Adipocyte (in vitro differentiated cells): Measurements from ENCODE around the gene CNNM1.

Experiments
- DNase-seq: peaks from one replicate; pipeline ENCODE4 v3.0.0-alpha.2; 2015; ENCODE audit warnings: low read depth
- H3K27me3 ChIP-seq: replicated peaks from 2 replicates; pipeline ENCODE4 v1.7.0; 2013; ENCODE audit warnings: mild to moderate bottlenecking, low read length, moderate library complexity; ENCODE audit not compliant: control insufficient read depth, insufficient read depth
- H3K36me3 ChIP-seq: 2 replicates; pipeline ENCODE4 v1.7.0; 2013; ENCODE audit warnings: low read length, mild to moderate bottlenecking, moderate library complexity; ENCODE audit not compliant: control insufficient read depth, insufficient read depth, severe bottlenecking
- H3K4me1 ChIP-seq: 2 replicates; pipeline ENCODE4 v1.7.0; 2013; ENCODE audit warnings: mild to moderate bottlenecking, low read length, moderate library complexity; ENCODE audit not compliant: control insufficient read depth, insufficient read depth
- H3K4me3 ChIP-seq: 2 replicates; pipeline ENCODE4 v1.7.0; 2013; ENCODE audit warnings: mild to moderate bottlenecking, low read length, moderate library complexity
- H3K9ac ChIP-seq: 2 replicates; pipeline ENCODE4 v1.7.0; 2013; ENCODE audit warnings: mild to moderate bottlenecking, low read length, moderate library complexity
- H3K9me3 ChIP-seq: 2 replicates; pipeline ENCODE4 v1.7.0; 2013; ENCODE audit warnings: mild to moderate bottlenecking, low read length, moderate library complexity; ENCODE audit not compliant: control insufficient read depth

The CNNM1 gene

DNA sequence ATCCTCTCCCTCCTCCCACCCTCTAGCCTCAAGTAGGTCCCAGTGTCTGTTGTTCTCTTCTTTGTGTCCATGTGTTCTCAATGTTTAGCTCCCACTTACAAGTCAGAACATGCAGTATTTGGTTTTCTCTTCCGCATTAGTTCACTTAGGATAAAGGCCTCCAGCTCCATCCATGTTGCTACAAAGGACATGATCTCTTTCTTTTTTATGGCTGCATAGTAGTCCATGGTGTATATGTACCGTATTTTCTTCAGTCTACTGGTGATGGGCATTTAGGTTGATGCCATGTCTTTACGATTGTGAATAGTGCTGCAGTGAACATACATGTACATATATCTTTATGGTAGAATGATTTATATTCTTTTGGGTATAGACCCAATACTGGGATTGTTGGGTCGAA, 102.9 kb downstream of the CNNM1 start:
- Histone ChIP-seq H3K4me3 (peak overlapping the region; percentile 93), H3K27me3 (no peaks in the 10 kb centered on the region), H3K9me3 (no peaks in the 10 kb centered on the region), H3K36me3 (no peaks in the 10 kb centered on the region), H3K9ac (peak overlapping the region; percentile 92), H3K4me1 (peaks cover 19% of the 10 kb centered on the region)
- DNase-seq: no peak

DNA sequence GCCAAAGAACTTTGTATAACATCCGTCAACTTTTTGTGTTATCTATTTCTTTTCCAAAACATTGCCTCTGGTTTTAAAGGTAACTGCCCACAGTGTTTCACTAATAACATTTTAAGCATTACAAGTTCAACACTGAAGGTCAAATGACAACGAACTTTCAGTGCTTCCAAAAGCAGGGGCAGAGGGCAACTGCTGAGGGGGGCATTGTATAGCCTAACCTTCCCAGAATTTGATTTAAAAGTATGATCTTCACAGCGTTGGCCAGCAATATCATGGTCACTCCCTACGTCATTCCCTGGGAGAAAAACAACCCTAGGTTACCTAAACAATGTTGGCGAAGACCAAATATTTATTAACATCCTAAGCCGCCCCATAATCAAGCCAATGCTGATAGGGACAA, 103.7 kb downstream of the CNNM1 start:
- no peak for DNase-seq
- no peaks in the 10 kb centered on the region for H3K27me3 ChIP-seq
- H3K9ac ChIP-seq: no peak overlapping the region
- H3K9me3 ChIP-seq: no peaks in the 10 kb centered on the region
- peaks cover 19% of the 10 kb centered on the region for H3K4me1 ChIP-seq
- no peaks in the 10 kb centered on the region for H3K36me3 ChIP-seq
- no peak overlapping the region for H3K4me3 ChIP-seq

DNA sequence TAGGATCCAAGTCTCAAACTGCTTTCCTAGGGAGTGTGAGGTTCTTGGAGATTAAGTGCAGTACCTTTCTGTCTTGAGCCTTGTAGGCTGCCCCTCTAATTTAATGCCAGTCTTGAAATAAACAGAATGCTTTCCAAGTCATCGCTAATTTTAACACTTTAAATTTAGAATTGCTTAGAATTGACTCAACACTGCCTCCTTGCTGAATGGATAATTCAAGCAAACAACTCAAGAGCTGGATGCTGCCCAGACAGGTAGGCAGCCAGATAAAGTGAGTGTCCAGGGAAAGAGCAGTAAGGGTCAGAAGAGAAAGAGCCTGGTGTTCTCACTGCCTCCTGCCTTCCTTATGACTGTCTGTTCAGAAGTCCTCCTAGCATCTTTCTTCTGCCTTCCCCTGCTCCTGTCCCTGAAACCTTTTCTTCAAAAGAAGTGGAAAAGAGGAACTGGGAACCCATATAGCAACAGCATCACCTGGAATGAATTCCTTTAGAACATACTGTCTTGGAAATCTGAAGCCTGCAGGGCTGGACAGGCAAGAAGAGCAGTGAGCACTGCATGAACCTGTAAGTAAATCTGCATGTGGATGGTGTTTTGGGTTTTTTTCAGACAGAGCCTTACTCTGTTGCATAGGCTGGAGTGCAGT, 104.3 kb downstream of the CNNM1 start:
- no peak overlapping the region for H3K4me3 ChIP-seq
- H3K9me3 ChIP-seq: no peaks in the 10 kb centered on the region
- no peaks in the 10 kb centered on the region for H3K36me3 ChIP-seq
- peaks cover 19% of the 10 kb centered on the region for H3K4me1 ChIP-seq
- H3K27me3 ChIP-seq: no peaks in the 10 kb centered on the region
- peak; percentile 16 for DNase-seq
- no peak overlapping the region for H3K9ac ChIP-seq

DNA sequence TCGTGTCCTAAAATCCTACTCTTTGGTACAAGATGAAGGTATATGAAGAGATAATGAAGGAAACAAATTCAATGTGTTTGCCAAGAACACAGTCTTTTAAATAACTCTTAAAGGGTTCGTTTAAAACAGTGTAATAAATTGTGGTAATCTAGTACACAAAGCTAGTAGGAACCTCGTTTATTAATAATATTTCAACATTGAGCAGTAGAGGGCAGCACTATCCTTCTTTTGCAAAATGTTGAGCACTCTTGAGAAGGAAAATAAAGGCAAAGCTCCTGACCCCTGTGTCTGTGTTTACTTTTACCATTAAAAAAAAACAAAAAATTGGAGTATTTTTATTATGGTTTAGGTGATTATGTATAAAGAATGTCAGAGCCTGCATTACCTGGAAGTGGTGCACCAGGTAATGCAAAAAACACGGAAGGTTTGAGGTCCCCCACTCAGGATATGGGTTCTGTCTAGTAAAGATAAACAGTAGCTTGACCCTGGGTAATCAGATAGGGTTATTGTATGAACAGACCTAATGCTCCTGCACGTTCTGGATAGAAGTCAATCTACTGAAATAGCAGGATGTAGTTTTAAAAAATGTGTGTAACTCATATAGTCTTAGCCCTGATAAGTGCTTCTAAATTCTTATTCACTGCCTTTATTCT, 107.0 kb downstream of the CNNM1 start:
- H3K27me3 ChIP-seq: no peaks in the 10 kb centered on the region
- no peaks in the 10 kb centered on the region for H3K36me3 ChIP-seq
- DNase-seq: peak; percentile 83
- H3K4me1 ChIP-seq: peaks cover 10% of the 10 kb centered on the region
- no peak overlapping the region for H3K9ac ChIP-seq
- H3K4me3 ChIP-seq: no peak overlapping the region
- no peaks in the 10 kb centered on the region for H3K9me3 ChIP-seq

DNA sequence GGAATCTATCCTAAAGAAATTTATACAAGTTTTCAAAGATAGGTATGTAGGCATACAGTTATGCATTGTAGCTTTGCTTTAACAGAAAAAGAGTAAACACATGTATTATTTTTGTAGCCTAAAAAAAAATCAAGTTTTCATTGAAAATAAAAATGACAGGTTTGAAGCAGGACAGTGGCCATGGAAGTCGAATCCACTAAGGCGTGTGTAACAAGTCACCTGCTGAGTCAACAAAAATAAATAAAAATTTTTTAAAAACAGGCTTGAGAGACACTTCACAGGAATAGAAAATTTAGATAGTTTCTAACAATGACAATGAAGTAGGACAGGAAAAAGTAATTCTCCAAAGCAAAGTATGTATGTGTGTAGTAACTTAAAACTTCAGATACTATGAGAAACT, 109.7 kb downstream of the CNNM1 start:
- no peak overlapping the region for H3K4me3 ChIP-seq
- no peaks in the 10 kb centered on the region for H3K9me3 ChIP-seq
- no peak overlapping the region for H3K9ac ChIP-seq

DNA sequence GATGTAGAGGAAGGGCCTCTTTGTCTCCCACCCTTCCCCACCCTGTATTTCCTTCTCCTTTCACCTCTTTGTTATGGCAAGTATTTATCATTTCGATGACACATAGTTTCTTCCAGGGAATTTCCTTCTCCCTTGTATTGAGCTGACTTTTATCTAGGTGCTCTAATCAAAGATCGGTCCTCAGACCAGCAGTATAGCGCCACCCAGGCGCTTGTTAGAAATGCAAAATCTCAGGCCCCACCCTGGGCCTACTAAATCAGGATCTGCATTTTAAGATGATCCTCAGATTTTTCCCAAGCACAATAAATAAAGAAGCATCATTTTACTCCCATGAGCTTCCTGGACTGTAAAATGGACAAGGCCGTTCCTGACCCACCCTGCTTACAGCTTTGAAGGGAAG, 113.2 kb downstream of the CNNM1 start:
- Histone ChIP-seq H3K9ac (no peak overlapping the region), H3K9me3 (no peaks in the 10 kb centered on the region), H3K4me3 (no peak overlapping the region), H3K36me3 (no peaks in the 10 kb centered on the region), H3K4me1 (no peaks in the 10 kb centered on the region), H3K27me3 (peaks cover 10% of the 10 kb centered on the region)
- DNase-seq: no peak

More for the DNA sequence above, 109.7 kb downstream of the CNNM1 start:
- H3K4me1 ChIP-seq: no peaks in the 10 kb centered on the region
- DNase-seq: no peak
- no peaks in the 10 kb centered on the region for H3K27me3 ChIP-seq
- H3K36me3 ChIP-seq: no peaks in the 10 kb centered on the region

DNA sequence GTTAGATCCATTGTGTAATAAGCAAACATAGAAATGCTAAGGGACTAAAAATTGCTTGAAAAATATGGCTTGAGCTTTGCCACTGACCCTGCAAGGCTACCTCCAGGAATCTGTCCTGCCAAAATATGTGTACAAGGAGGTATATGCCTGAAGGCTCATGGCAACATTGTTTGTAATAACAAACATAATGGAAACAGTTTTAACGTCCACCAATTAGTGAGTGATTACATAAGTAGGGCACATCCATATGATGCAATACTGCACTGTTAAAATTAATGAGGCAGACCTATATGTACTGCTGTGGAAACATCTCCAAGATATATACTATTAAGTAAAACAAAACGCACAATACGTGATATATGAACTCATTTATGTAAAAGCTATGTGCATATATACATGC, 114.3 kb downstream of the CNNM1 start:
- H3K4me1 ChIP-seq: no peaks in the 10 kb centered on the region

More for the DNA sequence above, 114.3 kb downstream of the CNNM1 start:
- Histone ChIP-seq H3K9me3 (no peaks in the 10 kb centered on the region), H3K27me3 (peaks cover 11% of the 10 kb centered on the region), H3K4me3 (no peak overlapping the region), H3K36me3 (no peaks in the 10 kb centered on the region), H3K9ac (no peak overlapping the region)
- DNase-seq: no peak
